HL-60 (cell line): ENCODE results near the gene SLC22A4.

Experiments used
- CTCF ChIP-seq: IDR thresholded peaks from one replicate; pipeline ENCODE4 v1.5.1; 2011; ENCODE audit warnings: low read length, control low read depth, inconsistent platforms; ENCODE audit not compliant: insufficient read depth
- GABPA ChIP-seq: IDR thresholded peaks from 2 replicates; pipeline ENCODE4 v1.6.1; 2012; ENCODE audit warnings: low read depth
- POLR2AphosphoS5 ChIP-seq: IDR thresholded peaks from 2 replicates; pipeline ENCODE4 v1.6.1; 2012; ENCODE audit warnings: low read depth
- REST ChIP-seq: IDR thresholded peaks from 2 replicates; pipeline ENCODE4 v1.6.1; 2012; ENCODE audit warnings: low read depth; ENCODE audit not compliant: insufficient replicate concordance

- TF ChIP-seq REST (no peak), CTCF (no peak), POLR2AphosphoS5 (no peak), GABPA (no peak)
These were observed 28.7 kb upstream of the SLC22A4 start for GRCh38 chr5:132265336-132266030.
